ENCODE measurements around the gene ASB4.
"Not testable (repeated sequence)": the region's sequence is repeated elsewhere in the genome, so short reads cannot be mapped to it uniquely, and the experiment has no call there.

The ASB4 gene

DNA sequence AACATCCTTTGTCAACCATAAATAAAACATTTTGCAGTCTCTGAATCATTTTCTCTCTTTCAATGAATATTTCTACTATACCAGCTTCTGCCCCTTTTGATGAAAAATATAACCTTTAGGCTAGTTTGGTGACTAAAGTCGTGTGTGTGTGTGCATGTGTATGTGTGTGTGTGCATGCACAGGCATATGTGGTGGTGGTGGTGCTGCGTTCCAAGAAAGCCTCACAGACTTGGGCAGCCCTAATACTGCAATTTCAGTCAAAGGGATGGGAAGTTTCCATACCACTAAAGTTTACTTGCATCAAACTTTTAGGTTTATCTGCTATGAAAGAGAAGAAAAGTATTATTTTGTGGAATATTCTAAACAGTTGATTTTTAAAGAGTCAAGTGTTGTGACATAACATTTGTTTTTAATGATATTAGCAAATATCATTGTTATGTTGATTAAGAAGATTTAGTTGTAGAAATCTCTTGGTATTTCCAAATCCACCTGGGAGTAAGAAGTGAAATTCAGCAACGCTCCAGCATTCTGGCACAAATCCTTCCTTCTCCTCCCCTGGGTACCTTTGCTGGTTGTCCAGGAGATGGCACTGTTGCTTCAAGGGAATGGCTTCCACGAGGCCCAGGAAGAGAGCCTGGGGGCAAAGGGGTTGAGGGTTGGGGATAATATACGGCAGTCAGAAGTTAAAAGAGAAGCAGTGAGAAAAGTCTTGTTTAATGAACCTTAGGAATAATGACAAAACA, 41.5 kb downstream of the ASB4 start:
- no peak for DNase-seq

DNA sequence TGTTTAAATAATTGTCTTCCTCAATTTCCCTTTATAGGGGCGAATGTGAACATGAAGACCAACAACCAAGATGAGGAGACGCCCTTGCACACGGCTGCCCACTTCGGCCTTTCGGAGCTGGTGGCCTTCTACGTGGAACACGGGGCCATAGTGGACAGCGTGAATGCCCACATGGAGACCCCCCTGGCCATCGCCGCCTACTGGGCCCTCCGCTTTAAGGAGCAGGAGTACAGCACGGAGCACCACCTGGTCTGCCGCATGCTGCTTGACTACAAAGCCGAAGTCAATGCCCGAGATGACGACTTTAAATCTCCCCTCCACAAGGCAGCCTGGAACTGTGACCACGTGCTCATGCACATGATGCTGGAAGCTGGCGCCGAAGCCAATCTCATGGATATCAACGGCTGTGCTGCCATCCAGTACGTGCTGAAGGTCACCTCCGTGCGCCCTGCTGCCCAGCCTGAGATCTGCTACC, 42.1 kb downstream of the ASB4 start:
- no peak for DNase-seq

DNA sequence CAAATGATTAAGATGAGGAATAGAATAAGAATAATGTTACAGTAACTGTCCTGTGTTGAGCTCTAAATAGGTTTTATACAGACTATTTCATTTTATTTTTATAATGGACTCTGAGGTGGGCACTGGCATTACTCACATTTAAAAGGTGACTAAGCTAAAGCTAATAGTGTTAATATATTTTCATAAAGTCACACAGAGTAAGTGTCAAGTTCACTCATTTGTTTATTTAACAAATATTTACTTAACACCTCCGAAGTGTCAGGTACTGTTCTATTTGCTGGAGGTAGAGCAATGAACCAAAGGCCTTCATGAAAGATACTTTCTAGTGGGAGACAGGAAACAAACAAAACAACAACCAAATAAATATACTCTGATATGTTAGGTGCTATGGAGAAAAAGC, 44.0 kb downstream of the ASB4 start:
- no peak for DNase-seq

DNA sequence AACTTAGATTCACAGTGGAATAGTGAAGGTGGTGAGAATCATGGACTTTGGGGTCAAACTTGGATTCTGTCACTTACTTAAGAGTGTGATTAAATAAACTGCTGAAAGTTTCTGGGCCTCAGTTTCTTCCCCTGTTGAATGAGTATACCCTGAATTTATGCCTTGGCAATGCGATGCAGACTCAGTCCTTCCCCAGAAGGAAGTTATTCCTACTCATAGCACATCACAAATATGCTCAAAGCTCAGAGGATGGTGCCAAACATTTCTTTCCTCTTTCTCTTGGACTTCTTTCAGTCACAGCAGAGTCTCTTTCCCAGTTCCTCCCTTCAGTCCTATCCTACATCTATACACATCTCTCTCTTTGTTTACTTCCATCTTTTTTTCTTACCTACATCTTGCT, 45.1 kb downstream of the ASB4 start:
- no peak for DNase-seq

DNA sequence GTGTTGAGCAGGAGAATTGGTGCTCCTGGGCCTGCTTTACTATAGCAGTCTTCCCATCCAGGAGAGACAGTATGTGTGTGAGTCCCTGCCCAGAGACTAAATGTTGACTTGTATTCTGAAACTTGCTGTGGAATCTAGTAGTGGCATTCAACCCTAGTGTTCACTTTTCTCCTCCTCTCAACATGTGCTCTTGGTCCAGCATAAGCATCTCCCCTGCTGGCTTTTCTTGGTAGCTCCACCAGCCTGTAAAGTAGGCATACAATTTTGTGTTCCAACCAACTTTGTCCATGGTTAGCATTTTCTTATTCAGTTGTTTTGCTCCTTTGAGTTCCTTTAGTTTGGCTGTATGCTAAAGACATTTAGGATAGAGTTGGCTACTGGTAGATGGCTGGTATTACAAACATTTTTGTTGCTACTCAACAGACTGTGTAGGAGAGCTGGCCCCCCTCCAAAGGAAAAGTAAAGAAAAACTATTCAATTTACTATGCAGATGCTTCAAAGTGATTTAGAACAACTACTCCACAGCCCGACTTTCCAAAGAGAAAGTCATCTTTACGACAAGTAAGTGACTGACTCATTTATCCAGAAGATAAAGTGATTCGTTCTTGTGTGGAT, 46.0 kb downstream of the ASB4 start:
- no peak for DNase-seq

DNA sequence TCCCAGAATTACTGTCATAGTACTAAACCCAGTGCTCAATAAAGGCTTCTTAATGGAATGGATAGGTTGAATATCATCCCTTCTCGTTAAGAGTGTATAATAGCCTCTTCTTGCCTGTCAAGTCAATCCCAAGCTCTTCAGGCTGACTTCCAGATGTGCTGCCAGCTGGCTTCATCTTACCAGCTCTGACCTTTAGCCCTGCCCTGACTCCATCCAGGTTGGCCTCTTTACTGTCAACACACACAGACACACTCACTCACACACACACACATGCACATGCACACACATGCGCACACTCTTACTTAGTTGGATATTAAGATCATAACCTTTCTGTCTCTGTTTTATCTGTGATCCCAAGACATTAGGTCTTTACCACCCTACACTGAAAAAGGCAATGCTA, 49.1 kb downstream of the ASB4 start:
- no peak for DNase-seq

DNA sequence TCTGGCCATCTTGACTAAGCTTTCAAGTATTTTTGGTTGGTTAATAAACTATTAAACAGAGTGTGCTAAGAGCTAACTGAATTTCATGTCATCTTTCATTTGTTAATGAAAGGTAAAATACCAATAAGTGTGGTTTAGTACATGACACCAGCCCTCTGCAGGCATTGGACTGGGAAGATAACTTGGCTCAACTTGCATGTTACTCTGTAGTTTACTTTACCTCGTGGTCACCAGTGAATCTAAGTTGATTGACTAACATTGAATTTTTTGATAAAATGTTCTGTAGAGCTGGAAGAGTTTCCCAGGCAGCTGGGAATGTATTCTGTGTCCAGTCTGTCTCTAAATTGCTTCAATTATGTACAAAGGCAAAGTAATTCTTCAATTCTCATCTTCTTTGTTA, 49.9 kb downstream of the ASB4 start:
- no peak for DNase-seq

DNA sequence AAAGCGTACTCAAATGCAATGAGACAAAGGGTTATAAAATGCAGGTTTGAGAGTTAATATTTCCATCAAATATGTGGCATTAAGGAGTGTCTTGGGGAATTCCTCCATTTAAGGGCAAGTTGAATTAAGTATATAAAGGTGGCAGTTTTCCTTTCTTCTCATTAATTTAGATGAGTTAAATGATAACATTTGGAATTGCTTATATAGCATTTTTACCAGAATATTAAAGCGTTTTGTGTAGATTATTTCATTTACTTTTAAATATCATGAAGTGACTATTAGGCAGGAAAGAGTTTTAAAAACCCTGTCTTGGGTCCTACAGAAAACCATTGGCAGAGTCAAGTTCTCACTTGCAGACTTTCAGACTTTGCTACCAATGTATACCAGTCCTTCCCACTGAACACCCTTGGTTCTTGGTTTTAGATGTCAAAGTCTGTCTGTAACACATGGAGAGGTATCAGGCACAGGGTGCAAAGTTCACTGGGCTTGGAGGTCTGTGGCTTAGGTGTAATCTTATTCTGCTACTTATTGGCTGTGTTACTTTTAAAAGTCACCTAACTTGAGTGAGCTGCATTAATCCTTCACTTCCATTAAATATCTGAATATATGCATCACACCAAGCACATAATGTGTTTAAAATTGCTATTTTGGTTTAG, 51.0 kb downstream of the ASB4 start:
- DNase-seq, result no peak

DNA sequence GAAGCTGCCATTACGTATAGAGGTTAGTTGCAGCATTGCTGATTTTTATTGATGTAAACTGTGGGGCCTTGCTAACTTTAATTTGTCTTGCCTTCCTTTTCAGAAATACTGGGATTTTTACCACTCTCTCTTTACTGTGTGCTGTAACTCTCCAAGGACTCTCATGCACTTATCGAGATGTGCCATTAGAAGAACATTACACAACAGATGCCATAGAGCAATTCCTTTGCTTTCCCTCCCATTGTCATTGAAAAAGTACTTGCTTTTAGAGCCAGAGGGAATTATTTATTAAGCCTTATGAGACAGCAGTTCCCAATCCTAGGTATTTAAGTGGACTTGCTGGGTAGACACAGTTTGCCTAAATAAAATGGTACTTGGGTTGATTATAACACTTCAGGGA, 51.7 kb downstream of the ASB4 start:
- DNase-seq, result no peak

DNA sequence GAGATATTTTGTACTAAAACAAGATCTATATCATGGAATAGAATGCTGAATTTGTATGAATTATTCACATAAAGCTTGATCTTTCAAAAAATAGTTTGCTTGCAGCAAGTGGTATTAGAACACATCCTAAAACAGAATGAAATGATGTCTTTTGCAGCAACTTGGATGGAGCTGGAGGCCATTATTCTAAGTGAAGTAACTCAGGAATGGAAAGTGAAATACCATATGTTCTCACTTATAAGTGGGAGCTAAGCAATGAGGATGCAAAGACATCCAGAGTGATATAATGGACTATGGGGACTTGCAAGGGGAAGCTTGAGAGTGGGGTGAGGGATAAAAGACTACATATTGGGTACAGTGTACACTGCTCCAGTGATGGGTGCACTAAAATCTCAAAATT, 53.7 kb downstream of the ASB4 start:
- DNase-seq, result no peak

DNA sequence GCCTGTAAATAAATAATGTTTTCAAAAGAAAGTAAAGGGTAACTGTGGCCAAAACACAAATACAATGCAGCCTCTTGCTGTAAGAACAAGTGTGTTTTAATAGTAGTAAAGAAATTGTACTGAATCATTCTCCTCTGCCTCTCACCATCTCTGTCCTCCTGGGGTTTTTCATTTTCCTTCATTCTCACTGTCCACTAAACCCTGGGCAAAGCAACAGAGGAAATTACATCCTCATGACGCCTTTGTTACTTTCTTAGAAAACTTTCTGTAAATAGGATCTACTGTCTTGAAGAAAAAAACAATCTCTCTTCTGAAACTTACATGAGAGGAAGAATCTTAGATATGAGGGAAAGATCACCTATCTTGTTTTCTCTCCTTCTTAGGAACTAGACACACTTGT, 54.6 kb downstream of the ASB4 start:
- DNase-seq, result no peak

DNA sequence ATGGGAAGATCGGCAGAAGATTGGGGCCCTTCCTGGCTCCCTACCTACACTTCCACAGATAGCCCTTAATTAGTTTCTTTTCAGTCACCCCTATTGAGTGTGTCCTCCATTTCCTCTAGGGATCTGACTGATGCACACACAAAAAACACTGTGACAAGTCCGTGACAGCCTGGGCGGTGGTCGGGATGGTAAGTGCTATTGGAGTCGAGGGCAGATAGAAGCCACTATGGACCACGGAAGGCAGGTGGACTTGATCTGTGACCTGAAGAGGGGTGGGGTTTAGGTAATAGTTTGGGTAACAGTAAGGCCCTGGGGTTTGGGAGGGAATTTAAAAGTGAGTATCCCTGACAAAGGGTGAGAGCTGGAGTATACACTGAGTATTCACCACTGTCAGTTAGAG, 57.6 kb downstream of the ASB4 start:
- no peak for DNase-seq

DNA sequence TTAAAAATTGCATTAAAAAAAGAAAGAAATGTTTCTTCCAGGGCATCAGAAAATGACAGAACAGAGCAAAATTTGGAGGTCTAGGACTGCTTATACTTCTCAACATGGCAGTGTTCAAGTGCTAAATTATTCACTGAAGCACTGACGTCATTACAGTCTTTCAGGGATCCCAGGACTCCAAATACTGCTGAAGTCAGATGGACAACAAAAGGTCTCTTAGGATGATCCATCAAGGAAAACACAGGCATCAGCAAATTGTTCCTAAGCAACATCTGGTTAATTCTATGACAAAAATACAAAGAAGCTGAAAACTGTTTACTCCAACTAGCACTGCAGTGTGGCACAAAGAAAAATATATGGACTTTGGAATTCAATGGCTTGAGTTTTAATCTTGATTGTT, 58.4 kb downstream of the ASB4 start:
- DNase-seq, result no peak

DNA sequence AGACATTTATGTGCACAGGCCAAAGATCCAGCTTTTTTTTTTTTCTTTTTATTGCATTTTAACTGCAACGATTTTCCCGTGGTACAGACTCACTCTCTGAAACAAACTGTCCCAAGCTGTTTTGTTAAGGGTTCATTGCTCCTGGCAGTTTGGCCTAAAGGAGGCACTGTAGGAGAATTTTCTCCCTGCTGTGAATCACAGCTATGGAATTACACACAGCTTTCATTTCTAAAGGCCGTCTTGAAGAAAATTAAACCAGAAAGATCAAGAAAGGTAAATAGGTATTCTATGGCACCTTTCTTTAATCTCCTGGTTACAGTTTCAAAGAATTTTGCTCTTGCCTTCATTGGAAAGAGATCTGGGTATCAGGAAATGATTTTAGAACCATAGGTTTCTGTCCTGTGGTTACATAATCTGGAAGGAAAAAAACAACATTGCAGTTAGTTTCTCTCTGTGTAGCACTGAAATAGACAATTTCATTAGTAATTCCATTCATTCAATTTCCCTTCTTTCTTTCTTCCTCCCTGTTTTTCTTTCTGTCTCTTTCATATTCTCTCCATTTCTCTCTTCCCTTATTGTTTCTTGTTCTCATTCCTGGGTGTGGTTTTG, 59.4 kb downstream of the ASB4 start:
- no peak for DNase-seq

DNA sequence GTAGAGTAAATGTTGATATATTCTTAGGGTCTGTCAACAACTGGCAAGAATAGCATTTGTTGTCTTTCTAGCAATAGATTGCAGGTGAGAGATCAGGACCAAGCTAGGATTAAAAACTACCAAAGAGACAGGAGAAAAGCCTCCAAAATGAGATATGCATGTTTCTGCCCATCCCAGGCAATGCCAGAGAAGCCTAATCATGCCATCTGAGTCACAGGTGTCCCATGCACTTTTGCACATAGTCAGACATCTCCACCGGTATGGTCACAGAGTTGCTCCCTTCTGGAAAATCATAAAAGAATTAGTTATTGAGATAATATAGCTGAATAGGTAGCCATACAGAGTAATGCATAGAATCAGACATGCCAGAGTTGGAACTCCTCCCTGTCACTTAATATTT, 59.9 kb downstream of the ASB4 start:
- no peak for DNase-seq

DNA sequence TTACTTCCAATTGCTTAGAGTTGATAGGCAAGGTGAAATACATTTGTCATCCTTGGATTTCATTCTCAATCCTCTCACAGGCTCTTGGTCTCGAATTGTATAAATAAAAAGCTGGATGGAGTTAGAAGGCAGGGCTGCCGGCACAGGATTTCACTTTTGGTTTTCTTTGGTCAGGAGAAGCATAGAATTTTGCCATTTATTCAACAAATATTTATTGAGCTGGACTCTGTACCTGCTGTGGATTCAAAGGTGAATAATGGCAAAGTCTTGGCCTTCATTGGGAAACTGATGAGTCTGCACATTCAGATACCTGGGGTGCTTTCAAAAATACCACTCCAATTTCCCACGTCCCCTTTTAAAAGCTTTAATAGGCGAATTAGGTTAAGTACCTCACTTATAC, 60.9 kb downstream of the ASB4 start:
- no peak for DNase-seq

DNA sequence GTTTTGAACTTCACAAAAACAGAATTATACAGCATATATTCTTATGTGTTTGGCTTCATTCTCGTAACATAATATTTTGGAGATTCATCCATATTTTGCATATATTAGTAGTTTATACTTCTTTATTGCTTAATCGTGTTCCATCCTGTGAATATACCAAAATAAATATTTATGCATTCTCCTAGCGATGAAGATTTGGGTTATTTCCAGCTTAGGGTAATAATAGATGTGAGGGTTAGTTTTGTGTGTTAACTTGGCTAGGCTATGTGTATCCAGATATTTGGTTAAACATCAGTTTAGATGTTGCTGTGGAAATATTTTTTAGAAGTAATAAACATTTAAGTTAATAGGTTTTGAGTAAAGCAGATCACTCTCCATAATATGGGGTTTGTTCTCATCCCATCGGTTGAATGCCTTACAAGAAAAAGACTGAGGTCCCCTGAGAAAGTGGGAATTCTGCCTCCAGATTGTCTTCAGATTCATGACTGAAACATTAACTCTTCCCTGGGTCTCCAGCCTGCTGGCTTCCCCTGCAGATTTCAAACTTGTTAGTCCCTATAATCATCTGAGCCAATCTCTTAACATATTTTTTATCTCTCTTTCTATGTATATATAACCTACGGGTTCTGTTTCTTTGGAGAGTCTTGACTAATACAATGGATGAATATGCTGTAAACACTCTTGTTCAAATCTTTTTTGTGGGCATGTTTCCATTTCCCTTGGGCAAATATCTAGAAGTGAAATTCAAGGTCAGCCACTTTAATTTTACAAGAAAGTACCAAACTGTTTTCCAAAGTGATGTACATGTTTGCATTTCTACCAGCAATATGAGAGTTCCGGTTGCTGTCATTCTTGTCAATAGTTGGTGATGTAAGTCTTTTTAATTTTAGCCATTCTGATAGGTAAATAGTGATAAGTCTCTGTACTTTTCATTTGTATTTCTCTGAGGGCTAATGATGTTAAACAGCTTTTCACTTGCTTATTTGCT, 61.9 kb downstream of the ASB4 start:
- DNase-seq, result no peak

DNA sequence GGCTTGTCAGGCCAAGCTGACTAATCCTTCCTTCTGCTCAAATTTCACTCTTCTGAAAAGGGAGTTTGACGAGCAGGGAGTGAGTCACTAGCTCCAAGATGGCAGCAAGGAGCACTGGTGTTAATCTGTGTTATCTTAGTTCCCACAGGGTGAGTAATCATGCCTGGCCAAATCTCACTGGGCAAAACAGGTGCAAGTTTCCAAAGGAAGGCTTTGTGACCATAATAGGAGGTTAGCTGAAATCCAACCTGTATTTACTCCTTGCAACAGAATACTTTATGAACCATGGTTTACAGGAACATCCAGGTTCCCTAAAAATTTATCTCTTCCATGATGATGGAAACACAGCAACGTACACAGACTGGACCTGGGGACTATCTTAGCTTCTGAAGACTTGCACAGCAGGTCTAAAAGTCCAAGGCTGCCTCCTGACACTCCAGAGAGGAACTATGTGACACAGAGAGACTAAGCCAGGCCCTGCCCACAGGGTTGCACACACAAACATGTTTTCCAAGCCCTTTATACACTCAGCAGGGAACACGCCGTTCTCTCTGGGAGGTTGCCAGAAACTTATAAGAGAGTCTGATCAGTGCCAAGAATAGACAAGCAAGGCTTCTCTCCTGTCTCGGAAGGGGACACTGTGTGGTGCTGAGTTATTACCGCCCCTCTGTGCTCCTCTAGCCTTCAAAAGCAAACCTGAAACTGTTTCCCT, 64.2 kb downstream of the ASB4 start:
- no peak for DNase-seq

DNA sequence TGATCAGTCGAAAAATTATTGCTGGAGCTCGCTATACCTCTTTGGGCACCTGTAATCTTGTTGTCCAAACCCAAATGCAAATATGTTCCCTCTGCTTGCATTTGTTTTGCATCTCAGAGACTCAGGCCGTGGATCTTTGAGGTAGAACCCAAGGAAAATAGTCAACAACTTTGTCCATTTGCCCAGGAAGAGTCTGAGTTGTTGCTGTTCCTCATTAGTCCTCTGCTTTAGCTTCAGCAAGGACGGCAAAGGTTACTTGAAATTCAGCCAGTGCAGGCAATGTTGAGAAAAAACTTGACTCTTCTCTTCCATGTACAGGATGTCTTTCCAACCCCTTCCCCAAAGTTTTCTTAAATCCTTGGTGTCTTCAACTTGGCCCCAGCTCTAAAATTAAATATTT, 64.8 kb downstream of the ASB4 start:
- DNase-seq, result no peak

DNA sequence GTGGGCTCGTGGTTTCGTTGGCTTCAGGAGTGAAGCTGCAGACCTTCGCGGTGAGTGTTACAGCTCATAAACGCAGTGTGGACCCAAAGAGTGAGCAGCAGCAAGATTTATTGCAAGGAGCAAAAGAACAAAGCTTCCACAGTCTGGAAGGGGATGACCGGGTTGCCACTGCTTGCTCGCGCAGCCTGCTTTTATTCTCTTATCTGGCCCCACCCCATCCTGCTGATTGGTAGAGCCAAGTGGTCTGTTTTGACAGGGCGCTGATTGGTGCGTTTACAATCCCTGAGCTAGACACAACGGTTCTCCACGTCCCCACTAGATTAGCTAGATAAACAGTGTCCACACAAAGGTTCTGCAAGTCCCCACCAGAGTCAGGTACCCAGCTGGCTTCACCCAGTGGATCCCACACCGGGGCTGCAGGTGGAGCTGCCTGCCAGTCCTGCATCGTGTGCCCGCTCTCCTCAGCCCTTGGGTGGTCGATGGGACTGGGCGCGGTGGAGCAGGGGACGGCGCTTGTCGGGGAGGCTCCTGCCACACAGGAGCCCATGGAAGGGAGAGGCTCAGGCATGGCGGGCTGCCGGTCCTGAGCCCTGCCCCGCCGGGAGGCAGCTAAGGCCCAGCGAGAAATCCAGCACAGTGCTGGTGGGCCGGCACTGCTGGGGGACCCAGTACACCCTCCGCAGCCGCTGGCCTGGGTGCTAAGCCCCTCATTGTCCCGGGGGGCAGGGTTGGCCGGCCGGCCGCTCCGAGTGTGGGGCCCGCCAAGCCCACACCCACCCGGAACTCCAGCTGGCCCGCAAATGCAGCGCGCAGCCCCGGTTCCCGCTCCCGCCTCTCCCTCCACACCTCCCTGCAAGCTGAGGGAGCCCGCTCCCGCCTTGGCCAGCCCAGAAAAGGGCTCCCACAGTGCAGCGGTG, 66.5 kb downstream of the ASB4 start:
- not testable (repeated sequence) for DNase-seq

DNA sequence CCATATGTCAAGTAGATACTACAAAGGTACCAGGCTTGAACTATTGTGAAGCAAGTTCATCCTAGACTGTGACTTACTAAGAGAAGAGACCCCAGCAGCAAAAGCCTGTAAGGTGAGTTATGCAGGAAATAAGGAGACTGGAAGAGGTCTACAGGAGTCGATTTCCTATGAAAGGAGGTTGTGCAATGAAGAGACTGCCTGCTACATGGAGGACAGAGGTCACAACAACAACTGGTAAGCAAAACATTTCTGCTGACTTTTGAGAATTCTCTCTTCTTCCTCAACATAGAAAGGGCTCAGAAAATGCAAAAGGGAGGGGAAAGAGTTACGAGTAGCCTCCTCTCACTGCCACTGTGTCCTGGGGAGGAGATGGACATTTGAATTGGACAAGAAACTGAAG, 68.2 kb downstream of the ASB4 start:
- no peak for DNase-seq

Data from effector CD8-positive, alpha-beta T cell (primary cell).